GM18951 (cell line): ENCODE data around the gene P2RY8.
"Not testable (repeated sequence)": the region's sequence is repeated elsewhere in the genome, so short reads cannot be mapped to it uniquely, and the experiment has no call there.

Experiments used
- POLR2A ChIP-seq: IDR thresholded peaks from 4 replicates; pipeline ENCODE4 v1.6.1; 2011; ENCODE audit warnings: mild to moderate bottlenecking; ENCODE audit not compliant: insufficient read length, insufficient read depth; ENCODE audit errors: extremely low read depth
- in situ Hi-C: fragments of 300-500 bp; cut with MboI; formaldehyde crosslinking; loops from one replicate; pipeline ENCODE4 v1.12.0; 2022; ENCODE audit warnings: low sequenced_read_pairs, mixed read lengths, inconsistent platforms; ENCODE audit not compliant: unreplicated experiment

The P2RY8 gene

GRCh38 chrX:1483843-1484637 lies 52.9 kb downstream of the P2RY8 start:
- TF ChIP-seq POLR2A, result no peak
- in situ Hi-C loops, result no loop called here

GRCh38 chrX:1482530-1482928 lies 54.5 kb downstream of the P2RY8 start:
- in situ Hi-C loops, result not testable (repeated sequence)

GRCh38 chrX:1481636-1482529 lies 55.1 kb downstream of the P2RY8 start:
- peak; percentile 59 for TF ChIP-seq POLR2A
- in situ Hi-C loops, result no loop called here

- no peak for TF ChIP-seq POLR2A
- in situ Hi-C loops, result no loop called here
Observed at GRCh38 chrX:1480082-1480785, 56.8 kb downstream of the P2RY8 start.

GRCh38 chrX:1477801-1478458 lies 59.1 kb downstream of the P2RY8 start:
- TF ChIP-seq POLR2A, result no peak
- in situ Hi-C loops, result no loop called here

- no peak for TF ChIP-seq POLR2A
- in situ Hi-C loops, result no loop called here
Observed at GRCh38 chrX:1477229-1477628, 59.8 kb downstream of the P2RY8 start.

GRCh38 chrX:1476682-1477081 lies 60.3 kb downstream of the P2RY8 start:
- no peak for TF ChIP-seq POLR2A
- in situ Hi-C loops, result no loop called here

- TF ChIP-seq POLR2A, result no peak
- in situ Hi-C loops, result no loop called here
Observed at GRCh38 chrX:1475881-1476280, 61.1 kb downstream of the P2RY8 start.

GRCh38 chrX:1475481-1475880 lies 61.5 kb downstream of the P2RY8 start:
- no peak for TF ChIP-seq POLR2A

GRCh38 chrX:1474593-1474992 lies 62.4 kb downstream of the P2RY8 start:
- in situ Hi-C loops, result not testable (repeated sequence)

More at GRCh38 chrX:1475481-1475880, 61.5 kb downstream of the P2RY8 start:
- in situ Hi-C loops, result no loop called here

- TF ChIP-seq POLR2A, result no peak
- in situ Hi-C loops, result no loop called here
Observed at GRCh38 chrX:1472975-1473374, 64.0 kb downstream of the P2RY8 start.

- in situ Hi-C loops, result no loop called here
- TF ChIP-seq POLR2A, result peak; percentile 32
Observed at GRCh38 chrX:1468250-1468772, 68.7 kb downstream of the P2RY8 start.

GRCh38 chrX:1466971-1467561 lies 69.9 kb downstream of the P2RY8 start:
- TF ChIP-seq POLR2A, result no peak
- in situ Hi-C loops, result no loop called here
